ENCODE results near the gene EHBP1.
A peak's percentile ranks its signal among the peaks of the same experiment; 100 is the strongest.

EHBP1 gene

GRCh38 chr2:62966991-62967390 is 261.5 kb downstream of the EHBP1 start:
- intact Hi-C loops (cut with DNase I), result no loop called here
- no peak for DNase-seq

GRCh38 chr2:62968168-62968567 is 262.7 kb downstream of the EHBP1 start:
- intact Hi-C loops (cut with DNase I), result no loop called here
- DNase-seq, result no peak

DNA sequence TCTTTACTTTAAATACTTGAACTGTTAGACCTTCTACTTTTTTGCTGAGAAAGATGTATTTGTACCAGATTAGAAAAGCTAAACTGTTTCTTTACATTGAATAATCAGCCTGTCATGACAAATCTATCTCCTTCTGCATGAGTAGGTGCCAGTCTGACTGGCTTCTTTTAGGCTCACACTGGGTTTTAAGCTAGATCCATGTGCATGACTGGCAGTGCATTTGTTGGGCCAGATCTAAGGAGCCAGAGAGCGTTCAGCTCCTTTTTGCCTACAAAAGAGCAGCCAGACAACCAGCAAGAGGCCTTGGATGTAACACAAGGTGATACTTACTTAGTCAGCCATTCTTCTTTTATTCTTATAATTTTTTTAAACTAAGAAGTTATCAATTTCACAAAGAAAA is 263.2 kb downstream of the EHBP1 start:
- DNase-seq, result no peak
- intact Hi-C loops (cut with DNase I), result no loop called here

DNA sequence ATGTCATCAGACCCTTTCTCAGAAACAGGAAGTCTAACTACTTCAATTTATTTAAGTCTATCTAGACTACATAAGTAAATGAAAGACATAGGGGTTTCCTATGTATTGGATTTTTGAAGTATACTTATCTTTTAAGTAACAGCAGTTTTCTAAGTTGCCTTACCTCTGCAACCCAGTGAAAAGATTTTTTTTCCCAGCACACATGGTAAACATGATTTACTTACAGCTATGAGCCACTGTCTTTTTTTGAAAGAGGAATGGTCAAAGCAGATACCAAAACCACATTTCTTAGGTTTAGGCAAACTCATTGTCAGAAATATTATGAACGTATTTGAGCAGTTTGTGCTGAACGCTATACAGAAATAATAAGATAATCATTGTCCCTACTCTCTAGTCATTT is 266.4 kb downstream of the EHBP1 start:
- no peak for DNase-seq
- intact Hi-C loops (cut with DNase I), result no loop called here

- intact Hi-C loops (cut with DNase I), result no loop called here
- no peak for DNase-seq
Measured at GRCh38 chr2:62972601-62973000, 267.1 kb downstream of the EHBP1 start.

DNA sequence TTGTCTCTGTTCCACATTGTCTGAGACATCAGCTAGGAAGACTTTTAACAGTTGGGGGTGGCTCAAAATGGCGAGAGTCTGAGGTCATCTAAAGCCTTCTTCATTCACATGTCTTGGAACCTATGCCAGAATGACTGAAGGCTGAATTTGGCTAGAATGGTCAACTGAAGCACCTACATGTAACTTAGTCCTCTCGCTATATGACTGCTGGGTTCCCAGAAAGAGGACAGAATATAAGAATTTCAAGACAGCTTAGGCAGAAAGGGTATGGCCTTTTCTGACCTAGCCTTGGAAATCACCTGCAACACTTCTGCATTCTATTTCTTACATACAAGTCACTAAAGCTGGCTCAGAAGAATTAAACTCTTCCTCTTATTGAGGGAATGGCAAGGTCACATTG is 269.5 kb downstream of the EHBP1 start:
- intact Hi-C loops (cut with DNase I), result no loop called here
- no peak for DNase-seq

- intact Hi-C loops (cut with DNase I), result no loop called here
- no peak for DNase-seq
Measured at GRCh38 chr2:62991605-62992004, 286.1 kb downstream of the EHBP1 start.

- intact Hi-C loops (cut with DNase I), result no loop called here
- DNase-seq, result no peak
Measured at GRCh38 chr2:62992561-62992960, 287.0 kb downstream of the EHBP1 start.

GRCh38 chr2:62994206-62994605 is 288.7 kb downstream of the EHBP1 start:
- intact Hi-C loops (cut with DNase I), result no loop called here
- no peak for DNase-seq

DNA sequence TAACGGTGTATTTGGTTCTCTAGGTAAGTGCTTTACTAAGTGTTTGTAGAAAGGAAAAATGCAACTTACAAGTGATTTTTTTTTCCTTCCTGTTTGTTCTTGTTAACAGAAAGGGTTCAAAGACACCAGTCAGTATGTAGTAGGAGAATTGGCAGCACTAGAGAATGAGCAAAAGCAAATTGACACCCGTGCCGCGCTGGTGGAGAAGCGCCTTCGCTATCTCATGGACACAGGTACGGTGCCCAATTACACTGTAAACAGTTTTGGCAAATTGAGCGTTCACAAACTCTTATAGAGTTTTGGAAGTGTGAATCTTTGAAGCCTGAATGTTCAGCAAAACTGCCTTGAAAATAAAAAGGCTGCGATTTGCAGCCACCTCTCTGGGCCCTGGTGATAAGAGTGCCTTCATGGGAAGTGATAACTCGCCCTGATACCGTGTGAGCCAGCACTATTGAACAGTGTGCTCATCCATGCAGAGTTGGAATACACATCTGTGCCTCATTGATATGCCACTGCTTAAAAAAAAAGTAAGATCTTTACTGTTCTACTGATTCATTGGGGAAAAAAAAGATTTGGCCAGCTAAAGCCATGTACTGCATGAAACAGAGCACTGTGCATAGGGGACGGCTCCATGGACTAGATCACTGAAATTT is 291.1 kb downstream of the EHBP1 start:
- DNase-seq, result no peak
- intact Hi-C loops (cut with DNase I), result no loop called here

DNA sequence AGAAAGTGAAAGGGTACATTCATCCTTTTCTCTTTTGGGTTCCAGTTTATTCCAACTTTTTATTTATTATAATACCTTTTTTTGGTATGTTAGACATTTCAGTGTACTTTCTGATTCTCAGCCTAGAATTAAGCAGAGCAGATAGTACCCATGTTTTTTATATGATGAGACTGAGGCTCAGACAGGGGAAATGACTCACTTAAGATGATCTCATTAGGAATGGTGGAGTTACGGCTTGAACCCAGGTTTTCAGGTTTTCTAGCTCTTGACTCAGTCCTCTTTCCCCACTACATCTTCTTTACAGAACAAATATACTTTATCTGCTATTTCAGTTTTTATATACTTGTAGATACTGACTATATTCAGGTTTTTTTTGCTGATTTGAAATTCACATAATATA is 293.4 kb downstream of the EHBP1 start:
- intact Hi-C loops (cut with DNase I), result no loop called here

DNA sequence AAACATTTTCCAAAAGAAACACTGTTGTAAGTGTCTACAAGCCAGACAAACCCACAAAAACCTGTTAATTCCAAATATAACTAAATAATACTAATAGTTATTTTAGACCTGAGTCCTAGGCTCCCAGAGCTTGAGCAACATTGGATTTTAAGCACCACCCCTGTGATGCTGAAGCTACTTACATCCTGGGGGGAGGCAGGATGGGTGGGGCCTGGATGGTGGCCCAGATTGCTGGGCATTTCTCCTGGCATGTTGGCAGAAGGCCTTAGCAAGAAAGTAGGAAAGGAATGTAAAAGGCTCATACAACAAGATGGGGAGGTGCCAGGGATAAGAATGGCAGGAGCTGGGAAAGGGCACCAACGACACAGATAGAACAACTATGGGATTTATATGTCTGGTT is 294.4 kb downstream of the EHBP1 start:
- peak in 2 of 42 donors; percentile 26 to 40 for DNase-seq
- intact Hi-C loops (cut with DNase I), result no loop called here

More for the DNA sequence above, 293.4 kb downstream of the EHBP1 start:
- DNase-seq, result no peak

DNA sequence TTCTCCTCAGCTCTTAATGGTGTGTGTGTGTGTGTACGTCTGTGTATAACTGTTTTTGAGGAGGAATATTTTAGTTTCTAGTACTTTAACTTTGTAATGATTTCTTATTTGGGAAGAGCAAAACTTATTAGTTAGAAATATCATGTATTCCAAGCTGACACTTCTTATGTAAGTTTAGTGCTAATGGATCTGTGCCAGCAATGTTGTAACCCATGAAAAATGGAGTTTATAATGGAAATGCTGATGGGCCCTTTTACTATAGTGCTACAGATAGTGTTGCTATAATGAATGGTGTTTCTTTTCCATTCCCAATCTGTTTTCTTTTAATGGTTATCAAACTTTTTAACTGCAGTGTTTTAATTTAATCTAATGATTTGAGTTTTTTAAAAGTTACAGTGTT is 295.3 kb downstream of the EHBP1 start:
- intact Hi-C loops (cut with DNase I), result no loop called here
- DNase-seq, result no peak

- no peak for DNase-seq
- intact Hi-C loops (cut with DNase I), result no loop called here
Measured at GRCh38 chr2:63001576-63001975, 296.1 kb downstream of the EHBP1 start.

DNA sequence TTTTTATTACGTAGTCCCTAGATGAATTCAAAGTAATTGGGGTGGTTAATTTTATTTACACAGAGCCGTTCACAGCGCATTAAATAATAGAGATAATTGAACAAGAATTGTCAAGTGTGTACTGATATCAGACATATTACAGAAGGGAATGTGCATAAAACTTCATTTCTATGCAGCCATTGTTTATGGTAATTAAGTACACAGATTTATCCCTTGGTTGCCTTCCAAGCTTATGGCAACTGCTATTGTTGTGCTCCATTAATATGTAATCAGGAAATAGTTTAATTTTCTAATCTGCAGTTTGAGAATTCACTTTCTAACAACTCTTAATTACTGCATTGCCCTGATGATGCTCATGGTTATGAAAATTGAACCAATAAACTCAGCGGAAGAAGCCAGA is 297.8 kb downstream of the EHBP1 start:
- intact Hi-C loops (cut with DNase I), result no loop called here
- DNase-seq, result no peak

GRCh38 chr2:63007813-63008458 is 302.4 kb downstream of the EHBP1 start:
- intact Hi-C loops (cut with DNase I), result no loop called here
- no peak for DNase-seq

GRCh38 chr2:63008838-63009237 is 303.3 kb downstream of the EHBP1 start:
- intact Hi-C loops (cut with DNase I), result no loop called here
- DNase-seq, result no peak

DNA sequence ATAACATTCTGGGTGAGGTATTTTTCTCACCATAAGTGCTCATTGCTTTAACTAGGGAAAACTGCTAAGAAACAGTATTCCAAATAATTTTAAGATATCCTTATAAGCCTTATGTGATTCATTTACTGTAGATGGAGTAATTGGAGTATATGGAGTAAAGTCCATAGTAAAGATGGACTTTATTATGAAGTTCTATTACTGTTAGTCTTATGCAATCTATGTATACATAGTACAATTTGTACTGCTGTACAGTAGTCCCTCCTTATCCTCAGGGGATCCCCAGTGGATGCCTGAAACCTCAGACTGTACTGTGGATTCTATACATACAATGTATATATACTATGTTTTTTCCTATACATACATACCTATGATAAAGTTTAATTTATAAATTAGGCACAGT is 304.0 kb downstream of the EHBP1 start:
- intact Hi-C loops (cut with DNase I), result no loop called here
- DNase-seq, result no peak

DNA sequence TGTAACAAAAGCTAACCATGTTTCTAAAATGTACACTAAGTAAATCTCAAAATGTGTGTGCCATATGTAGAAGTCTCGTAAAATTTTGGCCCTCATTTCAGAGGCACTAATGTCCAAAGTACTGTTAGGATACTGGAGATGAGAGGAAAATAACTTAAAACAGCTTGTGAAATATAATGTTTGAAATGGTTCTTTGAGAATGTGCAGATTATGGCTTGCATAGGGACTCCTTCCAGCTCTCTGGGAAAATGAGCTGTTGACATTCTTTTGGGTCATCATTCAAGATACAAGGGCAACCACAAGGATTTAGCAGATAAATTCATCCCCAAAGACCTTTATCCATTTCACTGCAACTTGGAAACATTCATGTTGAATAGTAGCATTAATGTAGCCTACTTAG is 307.0 kb downstream of the EHBP1 start:
- no peak for DNase-seq
- intact Hi-C loops (cut with DNase I), result no loop called here

- intact Hi-C loops (cut with DNase I), result no loop called here
- DNase-seq, result no peak
Measured at GRCh38 chr2:63013438-63013837, 307.9 kb downstream of the EHBP1 start.

GRCh38 chr2:63015389-63015788 is 309.9 kb downstream of the EHBP1 start:
- no peak for DNase-seq
- intact Hi-C loops (cut with DNase I), result no loop called here

Measured in head of caudate nucleus (tissue), 42 donors.